A549 (cell line): ENCODE measurements around the gene ATL1. TPM values are rescaled to one million over a fixed set of nuclear protein-coding genes. Genes with fewer than 3 reads are reported as not detected.

ENCODE experiments used
- ATAC-seq, 2 experiments: fragments of 200-7000 bp in 1 of 2; fragments of >200 bp in 1 of 2; cut with Nextera tagmentation in 1 of 2; cut with Tn5 transposase in 1 of 2; 3 replicates each; pipeline versions ENCODE4 v1.8.0 to v1.9.1; 2018 to 2020; ENCODE audit warnings: mild to moderate bottlenecking in 1 of 2, moderate library complexity in 1 of 2
- CTCF ChIA-PET: fragments of 300-600 bp; sonication (Branson Sonifier 250); formaldehyde crosslinking; extraction: SDS; loops from one replicate; lab custom pipeline; 2021; ENCODE audit warnings: antibody characterized with exemption, inconsistent platforms; lab: Yijun Ruan, JAX
- POLR2A ChIA-PET: fragments of 350-600 bp; formaldehyde crosslinking; extraction: SDS; loops from one replicate; lab custom pipeline; 2021; ENCODE audit warnings: antibody characterized with exemption, inconsistent platforms; lab: Yijun Ruan, JAX
- DNase-seq, 2 experiments: peaks; one replicate each; pipeline versions ENCODE4 v3.0.0 to v3.0.0-alpha.2; 2011 to 2016; ENCODE audit warnings: low read depth in 1 of 2, low spot score in 1 of 2
- FAIRE-seq: peaks from 2 replicates; lab custom pipeline; 2011; peaks lifted over from hg19 to GRCh38; lab: Jason Lieb, UNC
- H3K27ac ChIP-seq, 2 experiments: fragments of >200 bp; sonication (Bioruptor Twin); formaldehyde crosslinking; 3 replicates each; pipeline ENCODE4 v1.5.1; 2016 to 2017
- H3K4me1 ChIP-seq: fragments of >200 bp; sonication (Bioruptor Twin); formaldehyde crosslinking; 3 replicates; pipeline ENCODE4 v1.6.1; 2016
- H3K4me2 ChIP-seq: fragments of >200 bp; sonication (Bioruptor Twin); formaldehyde crosslinking; 3 replicates; pipeline ENCODE4 v1.6.1; 2016
- H3K4me3 ChIP-seq: fragments of >200 bp; sonication (Bioruptor Twin); formaldehyde crosslinking; 3 replicates; pipeline ENCODE4 v1.5.1; 2016
- H3K9me3 ChIP-seq: fragments of >200 bp; sonication (Bioruptor Twin); formaldehyde crosslinking; 3 replicates; pipeline ENCODE4 v1.6.1; 2016
- CBX8 ChIP-seq: fragments of 200-600 bp; sonication (generic); IDR thresholded peaks from 2 replicates; pipeline ENCODE4 v1.6.1; 2016
- CHD2 ChIP-seq: fragments of 150-350 bp; IDR thresholded peaks from 2 replicates; pipeline ENCODE4 v1.6.1; 2014; ENCODE audit warnings: low read length; ENCODE audit not compliant: partially characterized antibody
- CHD4 ChIP-seq: fragments of 200-600 bp; sonication (generic); IDR thresholded peaks from 2 replicates; pipeline ENCODE4 v1.6.1; 2016; ENCODE audit warnings: antibody characterized with exemption, mild to moderate bottlenecking, borderline replicate concordance
- EHMT2 ChIP-seq: fragments of 200-600 bp; sonication (generic); IDR thresholded peaks from 2 replicates; pipeline ENCODE4 v1.6.1; 2016; ENCODE audit warnings: antibody characterized with exemption, low read depth, mild to moderate bottlenecking, moderate library complexity
- ESRRA ChIP-seq: fragments of 150-350 bp; IDR thresholded peaks from 2 replicates; pipeline ENCODE4 v1.6.1; 2014; ENCODE audit warnings: mild to moderate bottlenecking, low read length, borderline replicate concordance
- FOSB ChIP-seq: fragments of 250-450 bp; sonication (Bioruptor Pico); IDR thresholded peaks from 2 replicates; pipeline ENCODE4 v1.5.0; 2020; ENCODE audit warnings: mild to moderate bottlenecking, moderate library complexity
- HEYL ChIP-seq: fragments of 250-450 bp; sonication (Bioruptor Pico); IDR thresholded peaks from 2 replicates; pipeline ENCODE4 v1.8.0; 2021; ENCODE audit warnings: mild to moderate bottlenecking, moderate library complexity
- HOXA7 ChIP-seq: fragments of 250-450 bp; sonication (Bioruptor Pico); IDR thresholded peaks from 2 replicates; pipeline ENCODE4 v1.5.0; 2020; ENCODE audit warnings: mild to moderate bottlenecking, moderate library complexity
- JUNB ChIP-seq: fragments of >200 bp; sonication (Bioruptor Twin); formaldehyde crosslinking; IDR thresholded peaks from 2 replicates; pipeline ENCODE4 v1.6.1; 2016
- KDM1A ChIP-seq: fragments of 200-600 bp; sonication (generic); IDR thresholded peaks from 2 replicates; pipeline ENCODE4 v1.6.1; 2016; ENCODE audit warnings: low read depth, mild to moderate bottlenecking
- MYC ChIP-seq: IDR thresholded peaks from 2 replicates; pipeline ENCODE4 v1.6.1; 2012; ENCODE audit warnings: mild to moderate bottlenecking, inconsistent platforms, low read length, improper control_type of control experiment, borderline replicate concordance
- PHF8 ChIP-seq: fragments of 200-600 bp; sonication (generic); IDR thresholded peaks from 2 replicates; pipeline ENCODE4 v1.6.1; 2016; ENCODE audit warnings: low read depth, mild to moderate bottlenecking, antibody characterized with exemption, moderate library complexity, borderline replicate concordance
- RAD21 ChIP-seq, 2 experiments: fragments of >200 bp in 1 of 2; sonication (Bioruptor Twin) in 1 of 2; formaldehyde crosslinking in 1 of 2; IDR thresholded peaks in 1 of 2; conservative IDR thresholded peaks in 1 of 2; 2 replicates in 1 of 2; 3 replicates in 1 of 2; pipeline ENCODE4 v1.6.1; 2012 to 2018; ENCODE audit warnings: inconsistent platforms in 1 of 2
- RNF2 ChIP-seq: fragments of 200-600 bp; sonication (generic); IDR thresholded peaks from 2 replicates; pipeline ENCODE4 v1.6.1; 2016; ENCODE audit warnings: low read depth, mild to moderate bottlenecking, antibody characterized with exemption, moderate library complexity, borderline replicate concordance
- SREBF2 ChIP-seq: fragments of 450-650 bp; IDR thresholded peaks from 2 replicates; pipeline ENCODE4 v1.6.1; 2014; ENCODE audit warnings: mild to moderate bottlenecking, moderate library complexity
- TFCP2L1 ChIP-seq: fragments of 250-450 bp; sonication (Bioruptor Pico); IDR thresholded peaks from 2 replicates; pipeline ENCODE4 v1.5.0; 2021; ENCODE audit warnings: mild to moderate bottlenecking
- ZNF302 ChIP-seq: fragments of 250-450 bp; sonication (Bioruptor Pico); IDR thresholded peaks from 2 replicates; pipeline ENCODE4 v1.9.0; 2021; ENCODE audit warnings: inconsistent platforms, mild to moderate bottlenecking, moderate library complexity
- ZSCAN20 ChIP-seq: fragments of 250-450 bp; sonication (Bioruptor Pico); IDR thresholded peaks from 2 replicates; pipeline ENCODE4 v1.8.0; 2022; ENCODE audit warnings: mild to moderate bottlenecking, moderate library complexity
- WGBS: methylation state at CpG from one replicate; pipeline ENCODE4 v1.1.6; 2017; ENCODE audit errors: missing lambda C conversion rate; 5-methylcytosine and 5-hydroxymethylcytosine counted together
- polyA plus RNA-seq, 4 experiments: library from polyadenylated mRNA; depleted of rRNA in 3 of 4; stranded (reverse); fragments of >200 nt; fragmentation: RNase III in 1 of 4; extraction: RNeasy Plus Mini Kit Qiagen cat#74134 plus additional on column Dnase treatment in 1 of 4; gene quantifications; 2 replicates in 3 of 4; 3 replicates in 1 of 4; pipeline ENCODE4 v1.2.3, GENCODE V29; 2011 to 2017
- TF ChIP-seq, protein P1 (sequence below): fragments of >200 bp; sonication (Bioruptor Twin); formaldehyde crosslinking; IDR thresholded peaks from 3 replicates; pipeline ENCODE4 v1.6.1; 2016
- TF ChIP-seq, protein P2 (sequence below): IDR thresholded peaks from 2 replicates; pipeline ENCODE4 v1.6.1; 2012
- TF ChIP-seq, protein P3 (sequence below): fragments of 150-350 bp; IDR thresholded peaks from 2 replicates; pipeline ENCODE4 v1.6.1; 2014; ENCODE audit warnings: low read depth, mild to moderate bottlenecking, low read length
- TF ChIP-seq, protein P4 (sequence below): fragments of 200-600 bp; sonication (generic); IDR thresholded peaks from 2 replicates; pipeline ENCODE4 v1.6.1; 2016; ENCODE audit warnings: antibody characterized with exemption, mild to moderate bottlenecking, moderate library complexity

The ATL1 gene
- polyA plus RNA-seq, 2 of the 4 experiments (the other 2 are of a cell fraction): 4.7 to 5.1 TPM

DNA sequence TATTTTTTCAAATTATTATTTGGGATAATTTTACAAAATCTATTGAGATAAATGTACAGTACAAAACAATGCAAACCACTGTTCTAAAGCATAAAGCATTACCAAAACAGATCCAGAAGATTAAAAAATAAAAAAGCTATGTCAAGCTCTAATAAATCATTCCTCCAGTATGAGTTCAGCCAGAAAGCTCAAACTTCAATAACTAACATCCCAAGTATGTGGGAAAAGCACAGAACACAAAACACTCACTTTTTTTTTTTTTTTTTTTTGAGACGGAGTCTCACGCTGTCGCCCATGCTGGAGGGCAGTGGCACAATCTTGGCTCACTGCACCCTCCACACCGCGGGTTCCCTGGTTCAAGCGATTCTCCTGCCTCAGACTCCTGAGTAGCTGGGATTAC is 96.8 kb downstream of the ATL1 start:
- FAIRE-seq: no peak
- no peak overlapping the region for H3K4me3 ChIP-seq
- no peak for DNase-seq
- ChIA-PET POLR2A (interaction anchor here (0.7 to 2.6 kb wide), 2 partner anchors 12 to 107 kb away, joined by 3 to 21 read pairs; partner anchors contain the start of gene SAV1), CTCF (interaction anchor here (0.6 to 1.1 kb wide), 5 partner anchors 11 to 265 kb away, joined by 3 to 6 read pairs (median 3); no protein-coding TSS in a partner anchor)
- no peak for ATAC-seq
- WGBS: 91% methylated on average over 6 of the region's 6 CpGs
- H3K27ac ChIP-seq: no peak overlapping the region
- H3K4me1 ChIP-seq: peaks cover 20% of the 10 kb centered on the region
- H3K9me3 ChIP-seq: no peaks in the 10 kb centered on the region
- no peak for TF ChIP-seq KDM1A
- no peak for TF ChIP-seq ZSCAN20
- no peak for TF ChIP-seq RAD21 (conservative IDR thresholded peaks at IDR 0.05 in 1 of 2, IDR thresholded peaks at IDR 0.05 in 1 of 2)
- TF ChIP-seq, protein P1, sequence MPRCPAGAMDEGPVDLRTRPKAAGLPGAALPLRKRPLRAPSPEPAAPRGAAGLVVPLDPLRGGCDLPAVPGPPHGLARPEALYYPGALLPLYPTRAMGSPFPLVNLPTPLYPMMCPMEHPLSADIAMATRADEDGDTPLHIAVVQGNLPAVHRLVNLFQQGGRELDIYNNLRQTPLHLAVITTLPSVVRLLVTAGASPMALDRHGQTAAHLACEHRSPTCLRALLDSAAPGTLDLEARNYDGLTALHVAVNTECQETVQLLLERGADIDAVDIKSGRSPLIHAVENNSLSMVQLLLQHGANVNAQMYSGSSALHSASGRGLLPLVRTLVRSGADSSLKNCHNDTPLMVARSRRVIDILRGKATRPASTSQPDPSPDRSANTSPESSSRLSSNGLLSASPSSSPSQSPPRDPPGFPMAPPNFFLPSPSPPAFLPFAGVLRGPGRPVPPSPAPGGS: no peak
- no peak for TF ChIP-seq JUNB
- TF ChIP-seq, protein P2, sequence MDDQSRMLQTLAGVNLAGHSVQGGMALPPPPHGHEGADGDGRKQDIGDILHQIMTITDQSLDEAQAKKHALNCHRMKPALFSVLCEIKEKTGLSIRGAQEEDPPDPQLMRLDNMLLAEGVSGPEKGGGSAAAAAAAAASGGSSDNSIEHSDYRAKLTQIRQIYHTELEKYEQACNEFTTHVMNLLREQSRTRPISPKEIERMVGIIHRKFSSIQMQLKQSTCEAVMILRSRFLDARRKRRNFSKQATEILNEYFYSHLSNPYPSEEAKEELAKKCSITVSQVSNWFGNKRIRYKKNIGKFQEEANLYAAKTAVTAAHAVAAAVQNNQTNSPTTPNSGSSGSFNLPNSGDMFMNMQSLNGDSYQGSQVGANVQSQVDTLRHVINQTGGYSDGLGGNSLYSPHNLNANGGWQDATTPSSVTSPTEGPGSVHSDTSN: no peak
- TF ChIP-seq CHD2: no peak
- no peak for TF ChIP-seq TFCP2L1
- no peak for TF ChIP-seq HEYL (CRISPR knock-in tag)
- TF ChIP-seq CHD4: no peak
- TF ChIP-seq ZNF302: no peak
- TF ChIP-seq MYC: no peak
- no peak for TF ChIP-seq EHMT2
- no peak for TF ChIP-seq CBX8
- no peak for TF ChIP-seq PHF8
- TF ChIP-seq FOSB (CRISPR knock-in tag): no peak
- TF ChIP-seq, protein P3, sequence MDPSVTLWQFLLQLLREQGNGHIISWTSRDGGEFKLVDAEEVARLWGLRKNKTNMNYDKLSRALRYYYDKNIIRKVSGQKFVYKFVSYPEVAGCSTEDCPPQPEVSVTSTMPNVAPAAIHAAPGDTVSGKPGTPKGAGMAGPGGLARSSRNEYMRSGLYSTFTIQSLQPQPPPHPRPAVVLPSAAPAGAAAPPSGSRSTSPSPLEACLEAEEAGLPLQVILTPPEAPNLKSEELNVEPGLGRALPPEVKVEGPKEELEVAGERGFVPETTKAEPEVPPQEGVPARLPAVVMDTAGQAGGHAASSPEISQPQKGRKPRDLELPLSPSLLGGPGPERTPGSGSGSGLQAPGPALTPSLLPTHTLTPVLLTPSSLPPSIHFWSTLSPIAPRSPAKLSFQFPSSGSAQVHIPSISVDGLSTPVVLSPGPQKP: no peak
- TF ChIP-seq, protein P4, sequence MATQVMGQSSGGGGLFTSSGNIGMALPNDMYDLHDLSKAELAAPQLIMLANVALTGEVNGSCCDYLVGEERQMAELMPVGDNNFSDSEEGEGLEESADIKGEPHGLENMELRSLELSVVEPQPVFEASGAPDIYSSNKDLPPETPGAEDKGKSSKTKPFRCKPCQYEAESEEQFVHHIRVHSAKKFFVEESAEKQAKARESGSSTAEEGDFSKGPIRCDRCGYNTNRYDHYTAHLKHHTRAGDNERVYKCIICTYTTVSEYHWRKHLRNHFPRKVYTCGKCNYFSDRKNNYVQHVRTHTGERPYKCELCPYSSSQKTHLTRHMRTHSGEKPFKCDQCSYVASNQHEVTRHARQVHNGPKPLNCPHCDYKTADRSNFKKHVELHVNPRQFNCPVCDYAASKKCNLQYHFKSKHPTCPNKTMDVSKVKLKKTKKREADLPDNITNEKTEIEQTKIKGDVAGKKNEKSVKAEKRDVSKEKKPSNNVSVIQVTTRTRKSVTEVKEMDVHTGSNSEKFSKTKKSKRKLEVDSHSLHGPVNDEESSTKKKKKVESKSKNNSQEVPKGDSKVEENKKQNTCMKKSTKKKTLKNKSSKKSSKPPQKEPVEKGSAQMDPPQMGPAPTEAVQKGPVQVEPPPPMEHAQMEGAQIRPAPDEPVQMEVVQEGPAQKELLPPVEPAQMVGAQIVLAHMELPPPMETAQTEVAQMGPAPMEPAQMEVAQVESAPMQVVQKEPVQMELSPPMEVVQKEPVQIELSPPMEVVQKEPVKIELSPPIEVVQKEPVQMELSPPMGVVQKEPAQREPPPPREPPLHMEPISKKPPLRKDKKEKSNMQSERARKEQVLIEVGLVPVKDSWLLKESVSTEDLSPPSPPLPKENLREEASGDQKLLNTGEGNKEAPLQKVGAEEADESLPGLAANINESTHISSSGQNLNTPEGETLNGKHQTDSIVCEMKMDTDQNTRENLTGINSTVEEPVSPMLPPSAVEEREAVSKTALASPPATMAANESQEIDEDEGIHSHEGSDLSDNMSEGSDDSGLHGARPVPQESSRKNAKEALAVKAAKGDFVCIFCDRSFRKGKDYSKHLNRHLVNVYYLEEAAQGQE: no peak
- TF ChIP-seq HOXA7 (CRISPR knock-in tag): no peak
- no peak overlapping the region for H3K4me2 ChIP-seq

DNA sequence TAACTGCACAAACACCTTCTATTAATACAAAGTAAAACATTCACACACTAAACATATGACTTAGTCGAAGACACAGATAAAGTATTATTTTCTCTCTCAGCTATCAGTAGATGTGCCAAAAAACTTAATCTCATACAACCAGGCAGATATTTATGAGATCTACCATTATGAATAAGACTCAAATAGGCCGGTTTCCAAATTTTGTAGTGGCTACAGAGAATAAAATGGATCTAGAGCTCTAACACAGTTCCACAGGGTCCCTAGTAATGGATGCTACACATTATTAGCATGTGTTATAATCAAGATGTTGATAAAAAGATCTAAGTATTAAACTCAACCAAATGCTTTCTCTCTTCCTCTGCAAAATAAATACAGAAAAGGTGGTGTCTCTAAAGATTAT is 97.8 kb downstream of the ATL1 start:
- TF ChIP-seq RNF2: no peak
- TF ChIP-seq ESRRA: no peak
- TF ChIP-seq SREBF2: no peak
- Histone ChIP-seq H3K4me3 (no peak overlapping the region), H3K9me3 (no peaks in the 10 kb centered on the region), H3K27ac (peak overlapping the region; percentile 19 to 60; a peak in 5 of 6 replicates), H3K4me2 (peak overlapping the region; percentile 65), H3K4me1 (peaks cover 20% of the 10 kb centered on the region)
- ATAC-seq (peak; percentile 42 to 54; a peak in 3 of 6 replicates), DNase-seq (no peak), FAIRE-seq (no peak)
- WGBS: 61% methylated on average over 2 of the region's 2 CpGs
- POLR2A ChIA-PET: interaction anchor here (1.0 to 2.6 kb wide), 2 partner anchors 9 to 11 kb away, joined by 4 to 21 read pairs; partner anchors contain the start of gene SAV1
- CTCF ChIA-PET: interaction anchor here (2.0 kb wide), 1 partner anchor 39 kb away, joined by 5 read pairs; no protein-coding TSS in a partner anchor
